HCT116 (cell line): ENCODE measurements around the gene TMIGD2. TPM values are rescaled to one million over a fixed set of nuclear protein-coding genes. Genes with fewer than 3 reads are reported as not detected.
"Not testable (repeated sequence)": the region's sequence is repeated elsewhere in the genome, so short reads cannot be mapped to it uniquely, and the experiment has no call there.

Experiments used
- ATAC-seq: fragments of 200-7000 bp; cut with Tn5 transposase; 2 replicates; pipeline ENCODE4 v1.9.1; 2020; ENCODE audit warnings: mild to moderate bottlenecking, moderate library complexity
- BruUV-seq: library from RNA; stranded (reverse); fragments of 400-500 nt; replicated peaks from 2 replicates; lab custom pipeline; 2021; lab: Mats Ljungman, UMichigan
- CTCF ChIA-PET: fragments of 300-600 bp; sonication (Branson Sonifier 250); formaldehyde crosslinking; loops from one replicate; lab custom pipeline; 2021; ENCODE audit warnings: antibody characterized with exemption; lab: Charles Lee
- POLR2A ChIA-PET: fragments of 300-600, 350-600 bp; sonication (Branson Sonifier 250); formaldehyde crosslinking; loops from one replicate; lab custom pipeline; 2021; ENCODE audit warnings: antibody characterized with exemption; lab: Charles Lee
- RAD21 ChIA-PET, 2 experiments: fragments of 300-600 bp; sonication (Branson Sonifier 250); formaldehyde crosslinking; loops; one replicate each; lab custom pipeline; 2023; ENCODE audit warnings: low total read pairs in 2 of 2; ENCODE audit not compliant: uncharacterized antibody in 2 of 2, unreplicated experiment in 2 of 2, low non-redundant PET in 1 of 2; lab: Charles Lee
- DNase-seq: peaks from one replicate; pipeline ENCODE4 v3.0.0-alpha.2; 2010; ENCODE audit warnings: low read depth, low spot score
- H2AFZ ChIP-seq: fragments of 200-600 bp; shearing (Covaris generic), sonication (generic); 2 replicates; pipeline ENCODE4 v1.6.1; 2017; ENCODE audit warnings: low read depth, mixed run types, mixed read lengths, antibody characterized with exemption, low read length; ENCODE audit not compliant: poor library complexity, severe bottlenecking
- H3K27ac ChIP-seq: 2 replicates; pipeline ENCODE4 v1.5.1; 2012; ENCODE audit warnings: low read depth, low read length
- H3K27me3 ChIP-seq: fragments of 200-600 bp; sonication (generic); 2 replicates; pipeline ENCODE4 v1.6.1; 2016; ENCODE audit warnings: mixed run types, low read length, mixed read lengths; ENCODE audit not compliant: insufficient read depth
- H3K36me3 ChIP-seq, 2 experiments: fragments of 200-500 bp in 1 of 2; fragments of 200-600 bp in 1 of 2; sonication (Bioruptor generic) in 1 of 2; sonication (generic) in 1 of 2; 2 replicates each; pipeline versions ENCODE4 v1.5.1 to v1.6.1; 2014 to 2016; ENCODE audit warnings: low read length in 2 of 2, inconsistent platforms in 1 of 2, mixed read lengths in 1 of 2, mixed run types in 1 of 2; ENCODE audit not compliant: insufficient read depth in 2 of 2, control insufficient read depth in 1 of 2
- H3K4me1 ChIP-seq, 2 experiments: fragments of 200-600 bp in 1 of 2; sonication (generic) in 1 of 2; 2 replicates each; pipeline versions ENCODE4 v1.5.1 to v1.6.1; 2012 to 2017; ENCODE audit warnings: low read length in 2 of 2, inconsistent platforms in 1 of 2, mild to moderate bottlenecking in 1 of 2, mixed read lengths in 1 of 2, mixed run types in 1 of 2, moderate library complexity in 1 of 2; ENCODE audit not compliant: insufficient read depth in 2 of 2, control insufficient read depth in 1 of 2
- H3K4me2 ChIP-seq: fragments of 200-600 bp; sonication (generic); 2 replicates; pipeline ENCODE4 v1.6.1; 2017; ENCODE audit warnings: mixed run types, low read length, mixed read lengths
- H3K4me3 ChIP-seq, 2 experiments: fragments of 200-600 bp in 1 of 2; sonication (generic) in 1 of 2; replicated peaks in 1 of 2; 2 replicates each; pipeline ENCODE4 v1.5.1; 2011 to 2016; ENCODE audit warnings: low read length in 2 of 2, control low read depth in 1 of 2, low read depth in 1 of 2, mild to moderate bottlenecking in 1 of 2, mixed read lengths in 1 of 2, mixed run types in 1 of 2
- H3K79me2 ChIP-seq: fragments of 200-600 bp; sonication (generic); 2 replicates; pipeline ENCODE4 v1.6.1; 2017; ENCODE audit warnings: mild to moderate bottlenecking, mixed run types, low read length, moderate library complexity, mixed read lengths; ENCODE audit not compliant: insufficient read depth
- H3K9ac ChIP-seq: fragments of 200-600 bp; sonication (generic); 2 replicates; pipeline ENCODE4 v1.6.1; 2016; ENCODE audit warnings: low read length, mixed read lengths
- H3K9me2 ChIP-seq: fragments of 200-600 bp; sonication (generic), shearing (Covaris generic); 2 replicates; pipeline ENCODE4 v1.6.1; 2017; ENCODE audit warnings: mixed run types, mild to moderate bottlenecking, moderate library complexity; ENCODE audit not compliant: insufficient read depth
- H3K9me3 ChIP-seq, 2 experiments: fragments of 200-500 bp in 1 of 2; fragments of 200-600 bp in 1 of 2; sonication (Bioruptor generic) in 1 of 2; sonication (generic) in 1 of 2; 2 replicates each; pipeline ENCODE4 v1.6.1; 2014 to 2017; ENCODE audit warnings: low read length in 2 of 2, mixed read lengths in 2 of 2, inconsistent platforms in 1 of 2, low read depth in 1 of 2, mild to moderate bottlenecking in 1 of 2, mixed run types in 1 of 2, moderate library complexity in 1 of 2; ENCODE audit not compliant: control insufficient read depth in 1 of 2, insufficient read depth in 1 of 2
- H4K20me1 ChIP-seq: fragments of 200-600 bp; sonication (generic), shearing (Covaris generic); 2 replicates; pipeline ENCODE4 v1.6.1; 2017; ENCODE audit warnings: mixed run types, mild to moderate bottlenecking, moderate library complexity; ENCODE audit not compliant: insufficient read depth
- EGR1 ChIP-seq: IDR thresholded peaks from 2 replicates; pipeline ENCODE4 v1.6.1; 2012; ENCODE audit warnings: low read depth
- JUND ChIP-seq: IDR thresholded peaks from 2 replicates; pipeline ENCODE4 v1.6.1; 2012
- POLR2A ChIP-seq: IDR thresholded peaks from 2 replicates; pipeline ENCODE4 v1.7.0; 2011; ENCODE audit warnings: borderline replicate concordance; ENCODE audit not compliant: insufficient read depth, insufficient read length; ENCODE audit errors: extremely low read depth
- POLR2AphosphoS5 ChIP-seq: IDR thresholded peaks from 2 replicates; pipeline ENCODE4 v1.6.1; 2011; ENCODE audit warnings: mild to moderate bottlenecking, low read depth, low read length, moderate library complexity
- RAD21 ChIP-seq: IDR thresholded peaks from 2 replicates; pipeline ENCODE4 v1.6.1; 2012; ENCODE audit warnings: low read depth, mild to moderate bottlenecking
- SP1 ChIP-seq: IDR thresholded peaks from 2 replicates; pipeline ENCODE4 v1.6.1; 2012; ENCODE audit warnings: low read depth
- ZFX ChIP-seq: fragments of 450-650 bp; IDR thresholded peaks from 2 replicates; pipeline ENCODE4 v1.6.1; 2017
- intact Hi-C: fragments of 100-400 bp; cut with micrococcal nuclease; formaldehyde crosslinking; loops from 2 replicates; pipeline ENCODE4 v1.10.0; 2022
- total RNA-seq: library from RNA; stranded (reverse); gene quantifications from one replicate; pipeline ENCODE4 v1.2.1, GENCODE V29; 2021; ENCODE audit not compliant: unreplicated experiment
- TF ChIP-seq, protein P1 (sequence below): IDR thresholded peaks from 2 replicates; pipeline ENCODE4 v1.6.1; 2012; ENCODE audit warnings: low read depth
- TF ChIP-seq, protein P2 (sequence below): IDR thresholded peaks from 2 replicates; pipeline ENCODE4 v1.6.1; 2012

The TMIGD2 gene
- total RNA-seq, 1 experiment from 2014 or later = not detected

DNA sequence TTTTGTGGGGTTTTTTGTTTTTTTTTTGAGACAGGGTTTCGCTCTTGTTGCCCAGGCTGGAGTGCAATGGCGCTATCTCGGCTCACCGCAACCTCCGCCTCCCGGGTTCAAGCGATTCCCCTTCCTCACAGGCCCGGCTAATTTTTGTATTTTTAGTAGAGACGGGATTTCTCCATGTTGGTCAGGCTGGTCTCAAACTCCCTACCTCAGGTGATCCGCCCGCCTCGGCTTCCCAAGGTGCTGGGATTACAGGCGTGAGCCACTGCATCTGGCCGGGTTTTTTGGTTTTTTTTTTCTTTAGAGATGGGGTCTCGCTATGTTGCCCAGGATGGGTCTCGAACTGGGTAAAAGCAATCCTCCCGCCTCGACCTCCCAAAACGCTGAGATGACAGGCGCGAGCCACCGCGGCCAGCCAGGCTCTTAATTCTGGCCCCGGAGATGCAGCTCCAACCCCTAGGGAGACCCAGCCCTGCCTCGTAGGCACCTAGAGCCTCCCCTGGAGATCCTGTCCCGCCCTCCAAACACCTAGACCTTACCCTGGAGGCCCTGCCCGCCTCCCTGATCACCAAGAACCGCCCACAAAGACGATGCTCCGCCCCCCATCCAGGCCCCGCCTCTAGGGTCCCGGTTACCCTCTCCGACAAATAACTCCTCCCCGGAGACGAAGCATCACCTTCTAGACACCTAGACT, 26.9 kb upstream of the TMIGD2 start:
- POLR2A ChIA-PET, H2AFZ ChIP-seq, H3K9me3 ChIP-seq, H3K9me2 ChIP-seq, H4K20me1 ChIP-seq, H3K27me3 ChIP-seq, CTCF ChIA-PET, H3K79me2 ChIP-seq, DNase-seq, H3K36me3 ChIP-seq, RAD21 ChIA-PET: not testable (repeated sequence)
- ATAC-seq = peak; percentile 54
- Histone ChIP-seq H3K4me2 (peak overlapping the region; percentile 79), H3K4me1 (peaks cover 7 to 20% of the 10 kb centered on the region in 2 experiments), H3K27ac (peak overlapping the region; percentile 69), H3K4me3 (peak overlapping the region; percentile 60 to 63), H3K9ac (peak overlapping the region; percentile 81)
- TF ChIP-seq ZFX = peak; percentile 1; the same call in 1 of the 2 replicates
- TSS peak; percentile 77 for BruUV-seq
- intact Hi-C loops = loop anchor here (1.0 kb wide), 1 partner anchor 45 kb away; no protein-coding TSS in a partner anchor

GRCh38 chr19:4328243-4328990, 26.2 kb upstream of the TMIGD2 start:
- DNase-seq = peak; percentile 87
- no peaks in the 10 kb centered on the region for H3K9me3 ChIP-seq
- H3K4me1 ChIP-seq = peaks cover 7 to 20% of the 10 kb centered on the region in 2 experiments
- peak; percentile 84 for ATAC-seq
- H3K27me3 ChIP-seq = no peaks in the 10 kb centered on the region
- no peaks in the 10 kb centered on the region for H3K36me3 ChIP-seq
- H3K9me2 ChIP-seq = no peaks in the 10 kb centered on the region
- RAD21 ChIA-PET = interaction anchor here in 1 of 2 experiments (0.5 kb wide), 1 partner anchor 431 kb away, joined by 3 read pairs; no protein-coding TSS in a partner anchor
- H3K4me3 ChIP-seq = peak overlapping the region; percentile 60 to 63
- peak overlapping the region; percentile 79 for H3K4me2 ChIP-seq
- CTCF ChIA-PET = interaction anchor here (0.6 to 1.3 kb wide), 4 partner anchors 15 to 72 kb away, joined by 3 to 8 read pairs (median 6); partner anchors contain the start of genes MPND and SH3GL1
- TF ChIP-seq, protein P1, sequence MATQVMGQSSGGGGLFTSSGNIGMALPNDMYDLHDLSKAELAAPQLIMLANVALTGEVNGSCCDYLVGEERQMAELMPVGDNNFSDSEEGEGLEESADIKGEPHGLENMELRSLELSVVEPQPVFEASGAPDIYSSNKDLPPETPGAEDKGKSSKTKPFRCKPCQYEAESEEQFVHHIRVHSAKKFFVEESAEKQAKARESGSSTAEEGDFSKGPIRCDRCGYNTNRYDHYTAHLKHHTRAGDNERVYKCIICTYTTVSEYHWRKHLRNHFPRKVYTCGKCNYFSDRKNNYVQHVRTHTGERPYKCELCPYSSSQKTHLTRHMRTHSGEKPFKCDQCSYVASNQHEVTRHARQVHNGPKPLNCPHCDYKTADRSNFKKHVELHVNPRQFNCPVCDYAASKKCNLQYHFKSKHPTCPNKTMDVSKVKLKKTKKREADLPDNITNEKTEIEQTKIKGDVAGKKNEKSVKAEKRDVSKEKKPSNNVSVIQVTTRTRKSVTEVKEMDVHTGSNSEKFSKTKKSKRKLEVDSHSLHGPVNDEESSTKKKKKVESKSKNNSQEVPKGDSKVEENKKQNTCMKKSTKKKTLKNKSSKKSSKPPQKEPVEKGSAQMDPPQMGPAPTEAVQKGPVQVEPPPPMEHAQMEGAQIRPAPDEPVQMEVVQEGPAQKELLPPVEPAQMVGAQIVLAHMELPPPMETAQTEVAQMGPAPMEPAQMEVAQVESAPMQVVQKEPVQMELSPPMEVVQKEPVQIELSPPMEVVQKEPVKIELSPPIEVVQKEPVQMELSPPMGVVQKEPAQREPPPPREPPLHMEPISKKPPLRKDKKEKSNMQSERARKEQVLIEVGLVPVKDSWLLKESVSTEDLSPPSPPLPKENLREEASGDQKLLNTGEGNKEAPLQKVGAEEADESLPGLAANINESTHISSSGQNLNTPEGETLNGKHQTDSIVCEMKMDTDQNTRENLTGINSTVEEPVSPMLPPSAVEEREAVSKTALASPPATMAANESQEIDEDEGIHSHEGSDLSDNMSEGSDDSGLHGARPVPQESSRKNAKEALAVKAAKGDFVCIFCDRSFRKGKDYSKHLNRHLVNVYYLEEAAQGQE = no peak
- TF ChIP-seq JUND = no peak
- TF ChIP-seq POLR2A = peak; percentile 88
- TF ChIP-seq RAD21 = no peak
- TF ChIP-seq, protein P2, sequence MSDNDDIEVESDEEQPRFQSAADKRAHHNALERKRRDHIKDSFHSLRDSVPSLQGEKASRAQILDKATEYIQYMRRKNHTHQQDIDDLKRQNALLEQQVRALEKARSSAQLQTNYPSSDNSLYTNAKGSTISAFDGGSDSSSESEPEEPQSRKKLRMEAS = peak; percentile 91
- peak; percentile 68 for TF ChIP-seq EGR1
- peak; percentile 98 for TF ChIP-seq SP1
- peak; percentile 83 for TF ChIP-seq POLR2AphosphoS5
- peak; percentile 73; the same call in 1 of the 2 replicates for TF ChIP-seq ZFX
- H3K79me2 ChIP-seq = no peaks in the 10 kb centered on the region; the same call in 1 of the 2 replicates
- no peaks in the 10 kb centered on the region for H4K20me1 ChIP-seq
- no peak overlapping the region for H2AFZ ChIP-seq
- H3K27ac ChIP-seq = peak overlapping the region; percentile 69
- H3K9ac ChIP-seq = peak overlapping the region; percentile 81
- no TSS peak for BruUV-seq
- intact Hi-C loops = loop anchor here (1.0 kb wide), 1 partner anchor 46 kb away; no protein-coding TSS in a partner anchor
- POLR2A ChIA-PET = interaction anchor here (0.9 kb wide), 1 partner anchor 14 kb away, joined by 3 read pairs; no protein-coding TSS in a partner anchor
